ENCODE measurements around the gene SYPL1.

The SYPL1 gene

GRCh38 chr7:106117786-106118544 lies 5.9 kb upstream of the SYPL1 start:
- no peak for ATAC-seq (ENCODE audit: low read depth)
- H3K36me3 ChIP-seq (ENCODE audit: low read depth) = no peaks in the 10 kb centered on the region

GRCh38 chr7:106116161-106116704 lies 4.1 kb upstream of the SYPL1 start:
- Histone ChIP-seq H3K4me3 (ENCODE audit: severe bottlenecking) (no peak overlapping the region), H3K4me1 (ENCODE audit: insufficient read depth, poor library complexity, severe bottlenecking) (peaks cover 4% of the 10 kb centered on the region), H3K36me3 (ENCODE audit: low read depth) (no peaks in the 10 kb centered on the region), H3K27ac (ENCODE audit: poor library complexity, severe bottlenecking) (no peak overlapping the region), H3K27me3 (ENCODE audit: insufficient read depth, poor library complexity, severe bottlenecking) (no peaks in the 10 kb centered on the region), H3K9me3 (ENCODE audit: severe bottlenecking) (no peaks in the 10 kb centered on the region)
- no peak for TF ChIP-seq CTCF (IDR thresholded peaks at IDR 0.05; ENCODE audit: poor library complexity, severe bottlenecking)
- DNase-seq (ENCODE audit: low spot score) (no peak), ATAC-seq (ENCODE audit: low read depth) (no peak)

More at GRCh38 chr7:106117786-106118544, 5.9 kb upstream of the SYPL1 start:
- no peak overlapping the region for H3K4me3 ChIP-seq (ENCODE audit: severe bottlenecking)
- H3K27me3 ChIP-seq (ENCODE audit: insufficient read depth, poor library complexity, severe bottlenecking) = no peaks in the 10 kb centered on the region
- peaks cover under 1% of the 10 kb centered on the region for H3K4me1 ChIP-seq (ENCODE audit: insufficient read depth, poor library complexity, severe bottlenecking)
- no peak for TF ChIP-seq CTCF (IDR thresholded peaks at IDR 0.05; ENCODE audit: poor library complexity, severe bottlenecking)
- H3K9me3 ChIP-seq (ENCODE audit: severe bottlenecking) = no peaks in the 10 kb centered on the region
- DNase-seq (ENCODE audit: low spot score) = no peak
- no peak overlapping the region for H3K27ac ChIP-seq (ENCODE audit: poor library complexity, severe bottlenecking)

GRCh38 chr7:106114716-106115383 lies 2.7 kb upstream of the SYPL1 start:
- H3K9me3 ChIP-seq (ENCODE audit: severe bottlenecking) = no peaks in the 10 kb centered on the region
- H3K27me3 ChIP-seq (ENCODE audit: insufficient read depth, poor library complexity, severe bottlenecking) = no peaks in the 10 kb centered on the region
- H3K4me1 ChIP-seq (ENCODE audit: insufficient read depth, poor library complexity, severe bottlenecking) = peaks cover 11% of the 10 kb centered on the region
- H3K27ac ChIP-seq (ENCODE audit: poor library complexity, severe bottlenecking) = no peak overlapping the region
- H3K4me3 ChIP-seq (ENCODE audit: severe bottlenecking) = no peak overlapping the region
- no peak for TF ChIP-seq CTCF (IDR thresholded peaks at IDR 0.05; ENCODE audit: poor library complexity, severe bottlenecking)
- H3K36me3 ChIP-seq (ENCODE audit: low read depth) = peaks cover 9% of the 10 kb centered on the region
- DNase-seq (ENCODE audit: low spot score) = no peak
- ATAC-seq (ENCODE audit: low read depth) = no peak

GRCh38 chr7:106112972-106113421 lies 885 bp upstream of the SYPL1 start:
- Histone ChIP-seq H3K4me1 (ENCODE audit: insufficient read depth, poor library complexity, severe bottlenecking) (peaks cover 22% of the 10 kb centered on the region), H3K9me3 (ENCODE audit: severe bottlenecking) (no peaks in the 10 kb centered on the region), H3K27ac (ENCODE audit: poor library complexity, severe bottlenecking) (peak overlapping the region; percentile 76), H3K36me3 (ENCODE audit: low read depth) (peaks cover 23% of the 10 kb centered on the region), H3K27me3 (ENCODE audit: insufficient read depth, poor library complexity, severe bottlenecking) (no peaks in the 10 kb centered on the region), H3K4me3 (ENCODE audit: severe bottlenecking) (peak overlapping the region; percentile 93)
- DNase-seq (ENCODE audit: low spot score) = no peak
- ATAC-seq (ENCODE audit: low read depth) = no peak
- no peak for TF ChIP-seq CTCF (IDR thresholded peaks at IDR 0.05; ENCODE audit: poor library complexity, severe bottlenecking)

Data from RWPE2 (cell line).